Ascending aorta (tissue), 2 donors: ENCODE data around the gene ARHGAP33. TPM values are rescaled to one million over a fixed set of nuclear protein-coding genes. Genes with fewer than 3 reads are reported as not detected.

Experiments used
- DNase-seq, 2 donors: peaks; one replicate each; pipeline ENCODE4 v3.0.0-alpha.2; 2019; ENCODE audit warnings: low spot score in 2 of 2
- H3K27ac ChIP-seq, 2 donors: fragments of 200-600 bp; sonication (generic); one replicate each; pipeline ENCODE4 v1.5.1; 2016 to 2017; ENCODE audit warnings: mild to moderate bottlenecking in 1 of 2
- H3K27me3 ChIP-seq: fragments of 200-600 bp; sonication (generic); one replicate; pipeline ENCODE4 v1.5.1; 2017
- H3K36me3 ChIP-seq, 2 donors: fragments of 200-600 bp; sonication (generic); one replicate each; pipeline ENCODE4 v1.5.1; 2016
- H3K4me1 ChIP-seq, 2 donors: fragments of 200-600 bp; sonication (generic); one replicate each; pipeline ENCODE4 v1.5.1; 2016 to 2017; ENCODE audit warnings: mild to moderate bottlenecking in 1 of 2
- H3K4me3 ChIP-seq, 2 donors: fragments of 200-600 bp; sonication (generic); one replicate each; pipeline ENCODE4 v1.5.1; 2016 to 2017; ENCODE audit warnings: mild to moderate bottlenecking in 1 of 2
- H3K9me3 ChIP-seq, 2 donors: fragments of 200-600 bp; sonication (generic); one replicate each; pipeline ENCODE4 v1.5.1; 2016
- CTCF ChIP-seq, 3 experiments: fragments of 200-600 bp in 2 of 3; fragments of 450-650 bp in 1 of 3; sonication (generic) in 2 of 3; IDR thresholded peaks; one replicate each; pipeline ENCODE4 v1.5.1; 2016 to 2019; ENCODE audit warnings: antibody characterized with exemption in 3 of 3, mild to moderate bottlenecking in 1 of 3, moderate library complexity in 1 of 3
- intact Hi-C: fragments of 100-400 bp; cut with DNase I; formaldehyde crosslinking; loops from one replicate; pipeline ENCODE4 v1.15.1; 2023
- total RNA-seq: library from RNA; depleted of rRNA; stranded (reverse); fragments of >200 nt; gene quantifications from one replicate; pipeline ENCODE4 v1.1.0, GENCODE V29; 2016

The ARHGAP33 gene
- total RNA-seq, 1 donor from 2014 or later = 8.7 TPM

- Histone ChIP-seq H3K27me3 (no peaks in the 10 kb centered on the region), H3K36me3 (peaks cover 12 to 17% of the 10 kb centered on the region in 2 donors), H3K9me3 (no peaks in the 10 kb centered on the region), H3K4me1 (peaks cover 5 to 14% of the 10 kb centered on the region in 2 donors), H3K27ac (peak overlapping the region in 1 of 2 donors; percentile 59), H3K4me3 (peak overlapping the region; percentile 84 to 88)
- no peak for TF ChIP-seq CTCF (IDR thresholded peaks at IDR 0.05)
- DNase-seq = no peak
- intact Hi-C loops = loop anchor here (5.0 to 10.0 kb wide), 3 partner anchors 74 to 229 kb away; partner anchors contain the start of genes TMEM147 and ZBTB32
These were observed 881 bp downstream of the ARHGAP33 start for GRCh38 chr19:35776102-35776788.

DNA sequence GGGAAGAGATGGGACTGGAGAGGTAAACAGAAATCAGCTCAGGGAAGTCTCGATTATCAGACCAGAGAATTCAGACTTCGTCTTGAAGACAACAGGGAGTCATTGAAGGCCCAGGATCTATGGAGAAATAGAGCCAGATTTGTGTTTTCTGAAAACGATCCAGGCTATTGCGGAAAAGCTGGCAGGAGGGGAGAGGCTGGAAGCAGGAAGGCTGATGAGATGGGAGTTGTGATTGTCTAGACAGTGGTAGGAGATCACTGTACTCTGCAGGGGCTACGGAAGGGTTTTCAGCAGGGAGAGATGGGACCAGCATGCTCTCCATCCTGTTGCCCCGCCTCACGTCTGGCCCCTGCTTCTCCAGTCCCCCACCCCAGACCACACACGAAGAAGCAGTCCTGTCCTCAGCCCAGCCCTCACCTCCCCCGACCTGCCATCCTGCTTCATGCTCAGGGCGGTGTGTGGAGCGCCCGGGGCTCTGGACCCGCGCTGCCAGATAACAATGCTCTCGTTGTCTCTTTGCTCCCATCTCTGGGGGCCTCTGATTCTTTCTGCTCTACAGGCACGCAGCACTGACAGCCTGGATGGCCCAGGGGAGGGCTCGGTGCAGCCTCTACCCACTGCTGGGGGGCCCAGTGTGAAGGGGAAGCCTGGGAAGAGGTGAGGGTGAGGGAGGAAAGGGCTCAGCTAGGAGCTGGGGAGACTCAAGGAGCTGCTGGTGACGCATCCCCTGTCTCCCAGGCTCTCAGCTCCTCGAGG, 1.9 kb downstream of the ARHGAP33 start:
- no peak for DNase-seq
- peaks cover 5 to 14% of the 10 kb centered on the region in 2 donors for H3K4me1 ChIP-seq
- no peak overlapping the region for H3K4me3 ChIP-seq
- TF ChIP-seq CTCF (IDR thresholded peaks at IDR 0.05) = no peak
- peaks cover 13 to 25% of the 10 kb centered on the region in 2 donors for H3K36me3 ChIP-seq
- no peaks in the 10 kb centered on the region for H3K9me3 ChIP-seq
- no peak overlapping the region for H3K27ac ChIP-seq
- intact Hi-C loops = loop anchor here (5.0 to 10.0 kb wide), 3 partner anchors 75 to 230 kb away; partner anchors contain the start of genes TMEM147 and ZBTB32
- no peaks in the 10 kb centered on the region for H3K27me3 ChIP-seq

GRCh38 chr19:35777961-35778360, 2.6 kb downstream of the ARHGAP33 start:
- TF ChIP-seq CTCF (IDR thresholded peaks at IDR 0.05) = no peak
- H3K4me1 ChIP-seq = peaks cover 5 to 14% of the 10 kb centered on the region in 2 donors
- no peaks in the 10 kb centered on the region for H3K27me3 ChIP-seq
- H3K36me3 ChIP-seq = peaks cover 19 to 32% of the 10 kb centered on the region in 2 donors
- H3K4me3 ChIP-seq = no peak overlapping the region
- intact Hi-C loops = loop anchor here (5.0 to 10.0 kb wide), 3 partner anchors 76 to 231 kb away; partner anchors contain the start of genes TMEM147 and ZBTB32
- no peaks in the 10 kb centered on the region for H3K9me3 ChIP-seq
- no peak overlapping the region for H3K27ac ChIP-seq
- DNase-seq = no peak

DNA sequence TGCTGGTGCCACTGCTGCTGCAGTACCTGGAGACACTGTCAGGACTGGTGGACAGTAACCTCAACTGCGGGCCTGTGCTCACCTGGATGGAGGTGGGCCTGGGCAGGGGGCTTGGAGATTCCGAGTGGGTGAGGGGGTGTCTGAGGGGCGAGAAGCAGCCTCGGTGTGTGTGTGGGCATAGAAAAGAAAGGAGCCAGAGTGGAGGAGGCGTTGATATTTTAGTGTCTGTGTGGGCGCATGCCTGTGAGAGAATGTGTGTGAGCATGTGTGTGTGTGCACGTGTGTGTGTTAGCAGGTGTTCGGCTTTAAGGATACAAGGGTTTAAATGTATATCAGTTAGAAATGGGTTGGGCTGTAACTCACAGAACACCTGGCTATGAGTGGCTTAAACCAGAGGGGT, 3.7 kb downstream of the ARHGAP33 start:
- H3K27me3 ChIP-seq = no peaks in the 10 kb centered on the region
- no peak overlapping the region for H3K4me3 ChIP-seq
- peaks cover 20 to 32% of the 10 kb centered on the region in 2 donors for H3K36me3 ChIP-seq
- DNase-seq = no peak
- no peak overlapping the region for H3K27ac ChIP-seq
- TF ChIP-seq CTCF (IDR thresholded peaks at IDR 0.05) = no peak
- H3K9me3 ChIP-seq = no peaks in the 10 kb centered on the region
- peaks cover 5 to 14% of the 10 kb centered on the region in 2 donors for H3K4me1 ChIP-seq
- intact Hi-C loops = loop anchor here (5.0 to 10.0 kb wide), 3 partner anchors 77 to 232 kb away; partner anchors contain the start of genes TMEM147 and ZBTB32

GRCh38 chr19:35780058-35780457, 4.7 kb downstream of the ARHGAP33 start:
- Histone ChIP-seq H3K36me3 (peaks cover 22 to 39% of the 10 kb centered on the region in 2 donors), H3K27ac (no peak overlapping the region), H3K4me3 (no peak overlapping the region), H3K27me3 (no peaks in the 10 kb centered on the region), H3K9me3 (no peaks in the 10 kb centered on the region), H3K4me1 (peaks cover 0 to 9% of the 10 kb centered on the region in 2 donors)
- intact Hi-C loops = no loop called here
- DNase-seq = no peak
- TF ChIP-seq CTCF (IDR thresholded peaks at IDR 0.05) = no peak
